Activated CD8-positive, alpha-beta memory T cell treated with anti-CD3 and anti-CD28 coated beads, Interleukin-2, amount 50 U/mL, for 1 hour (primary cell): Measurements from ENCODE around the gene PLIN3.
"Not testable (repeated sequence)": the region's sequence is repeated elsewhere in the genome, so short reads cannot be mapped to it uniquely, and the experiment has no call there.

Source experiments
- DNase-seq: peaks from one replicate; pipeline ENCODE4 v3.0.0-alpha.2; 2020; ENCODE audit errors: extremely low read depth

The PLIN3 gene

GRCh38 chr19:4867534-4868285, at the start of gene PLIN3:
PLIN3 (minus strand) TSS chr19:4867667; CDS start chr19:4861394, 6,273 bp downstream.
- DNase-seq = peak; percentile 63

- no peak for DNase-seq
These were observed 49.0 kb upstream of the PLIN3 start for GRCh38 chr19:4916292-4917082.

- peak; percentile 75 for DNase-seq
These were observed 47.5 kb upstream of the PLIN3 start for GRCh38 chr19:4914736-4915501.

GRCh38 chr19:4913996-4914735, 46.7 kb upstream of the PLIN3 start:
- DNase-seq = no peak

- peak; percentile 45 for DNase-seq
These were observed 44.6 kb upstream of the PLIN3 start for GRCh38 chr19:4911786-4912672.

- no peak for DNase-seq
These were observed 43.8 kb upstream of the PLIN3 start for GRCh38 chr19:4911314-4911713.

GRCh38 chr19:4910594-4911281, 43.3 kb upstream of the PLIN3 start:
- DNase-seq = no peak

GRCh38 chr19:4909897-4910593, 42.6 kb upstream of the PLIN3 start:
- DNase-seq = peak; percentile 76

GRCh38 chr19:4909156-4909896, 41.9 kb upstream of the PLIN3 start, which contains the start of gene UHRF1:
UHRF1 (plus strand) TSS chr19:4909501; CDS start chr19:4910886, 1,385 bp downstream.
- DNase-seq = no peak

- no peak for DNase-seq
These were observed 41.3 kb upstream of the PLIN3 start for GRCh38 chr19:4908781-4909155.

GRCh38 chr19:4908360-4908759, 40.9 kb upstream of the PLIN3 start:
- DNase-seq = no peak

GRCh38 chr19:4906963-4907362, 39.5 kb upstream of the PLIN3 start:
- DNase-seq = no peak

- DNase-seq = no peak
These were observed 37.0 kb upstream of the PLIN3 start for GRCh38 chr19:4904481-4904880.

- DNase-seq = no peak
These were observed 35.3 kb upstream of the PLIN3 start, which contains the start of gene ARRDC5 for GRCh38 chr19:4902796-4903195. ARRDC5 (minus strand) TSS chr19:4902896; CDS start chr19:4902825, 71 bp downstream.

- DNase-seq = not testable (repeated sequence)
These were observed 33.4 kb upstream of the PLIN3 start for GRCh38 chr19:4900879-4901278.

GRCh38 chr19:4897146-4897545, 29.7 kb upstream of the PLIN3 start:
- DNase-seq = no peak

- no peak for DNase-seq
These were observed 28.9 kb upstream of the PLIN3 start for GRCh38 chr19:4896372-4896771.

- not testable (repeated sequence) for DNase-seq
These were observed 25.5 kb upstream of the PLIN3 start for GRCh38 chr19:4892962-4893361.
